HUES64 (cell line): ENCODE results near the gene GUCA1A.
"Not testable (repeated sequence)": the region's sequence is repeated elsewhere in the genome, so short reads cannot be mapped to it uniquely, and the experiment has no call there.

ENCODE experiments used
- H3K27ac ChIP-seq: 2 replicates; pipeline ENCODE4 v1.7.0; 2013; ENCODE audit warnings: low read depth, low read length, inconsistent platforms
- H3K27me3 ChIP-seq: 2 replicates; pipeline ENCODE4 v1.6.1; 2013; ENCODE audit warnings: mild to moderate bottlenecking, low read length; ENCODE audit not compliant: insufficient read depth
- H3K36me3 ChIP-seq: 2 replicates; pipeline ENCODE4 v1.6.1; 2013; ENCODE audit warnings: mild to moderate bottlenecking, low read length; ENCODE audit not compliant: insufficient read depth
- H3K4me1 ChIP-seq: 2 replicates; pipeline ENCODE4 v1.6.1; 2013; ENCODE audit warnings: mild to moderate bottlenecking, low read length, moderate library complexity; ENCODE audit not compliant: insufficient read depth
- H3K4me3 ChIP-seq: 2 replicates; pipeline ENCODE4 v1.5.1; 2013; ENCODE audit warnings: mild to moderate bottlenecking, low read length, moderate library complexity
- H3K9ac ChIP-seq: 2 replicates; pipeline ENCODE4 v1.6.1; 2013; ENCODE audit warnings: mild to moderate bottlenecking, low read depth, low read length
- H3K9me3 ChIP-seq: 2 replicates; pipeline ENCODE4 v1.6.1; 2013; ENCODE audit warnings: low read depth, low read length; ENCODE audit not compliant: insufficient read depth
- WGBS: fragments of 150-250, 120-280 bp; methylation state at CpG from one replicate; pipeline ENCODE4 v1.1.7; 2013; ENCODE audit warnings: missing lambda C conversion rate; 5-methylcytosine and 5-hydroxymethylcytosine counted together

The GUCA1A gene

GRCh38 chr6:42195415-42195814 is 22.3 kb downstream of the GUCA1A start:
- Histone ChIP-seq H3K9ac (no peak overlapping the region), H3K4me3 (no peak overlapping the region), H3K4me1 (peaks cover 14% of the 10 kb centered on the region), H3K9me3 (no peaks in the 10 kb centered on the region), H3K36me3 (no peaks in the 10 kb centered on the region), H3K27me3 (no peaks in the 10 kb centered on the region), H3K27ac (no peak overlapping the region)
- WGBS: 90% methylated on average over 3 of the region's 4 CpGs

GRCh38 chr6:42197555-42198362 is 24.6 kb downstream of the GUCA1A start:
- Histone ChIP-seq H3K4me3 (no peak overlapping the region), H3K27ac (no peak overlapping the region), H3K4me1 (peaks cover 14% of the 10 kb centered on the region), H3K27me3 (no peaks in the 10 kb centered on the region), H3K9ac (no peak overlapping the region), H3K36me3 (no peaks in the 10 kb centered on the region), H3K9me3 (no peaks in the 10 kb centered on the region)
- WGBS: 93% methylated on average over 13 of the region's 13 CpGs

GRCh38 chr6:42199106-42199981 is 26.2 kb downstream of the GUCA1A start:
- H3K9ac ChIP-seq: no peak overlapping the region
- no peaks in the 10 kb centered on the region for H3K27me3 ChIP-seq
- 0 out of 2 replicates have a peak, but pooled peaks cover 2% of the 10 kb centered on the region for H3K36me3 ChIP-seq
- no peaks in the 10 kb centered on the region for H3K4me1 ChIP-seq
- no peak overlapping the region for H3K4me3 ChIP-seq
- no peaks in the 10 kb centered on the region for H3K9me3 ChIP-seq
- H3K27ac ChIP-seq: no peak overlapping the region
- 94% methylated on average over 5 of the region's 5 CpGs for WGBS

DNA sequence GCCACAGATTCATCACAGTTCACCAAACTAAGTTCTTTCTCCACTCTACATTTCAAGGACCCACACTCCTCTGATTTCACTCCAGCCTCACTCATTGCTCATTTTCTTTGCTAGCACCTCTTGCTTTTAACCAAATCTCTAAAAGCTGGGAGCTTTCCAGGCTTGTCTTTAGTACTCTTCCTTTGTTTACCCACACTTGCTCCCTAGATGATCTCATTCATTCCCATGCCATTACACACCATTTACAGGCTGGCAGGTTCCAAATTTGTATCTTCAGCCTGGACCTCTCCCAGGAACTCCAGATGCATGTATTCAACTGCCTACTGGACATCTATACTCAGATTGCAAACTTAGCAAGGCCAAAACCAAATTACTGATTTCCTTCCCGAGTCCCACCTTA is 26.9 kb downstream of the GUCA1A start:
- Histone ChIP-seq H3K27ac (no peak overlapping the region), H3K27me3 (no peaks in the 10 kb centered on the region), H3K9ac (no peak overlapping the region), H3K4me3 (no peak overlapping the region), H3K36me3 (0 out of 2 replicates have a peak, but pooled peaks cover 4% of the 10 kb centered on the region), H3K4me1 (no peaks in the 10 kb centered on the region), H3K9me3 (no peaks in the 10 kb centered on the region)
- 91% methylated on average over 1 of the region's 1 CpG for WGBS

DNA sequence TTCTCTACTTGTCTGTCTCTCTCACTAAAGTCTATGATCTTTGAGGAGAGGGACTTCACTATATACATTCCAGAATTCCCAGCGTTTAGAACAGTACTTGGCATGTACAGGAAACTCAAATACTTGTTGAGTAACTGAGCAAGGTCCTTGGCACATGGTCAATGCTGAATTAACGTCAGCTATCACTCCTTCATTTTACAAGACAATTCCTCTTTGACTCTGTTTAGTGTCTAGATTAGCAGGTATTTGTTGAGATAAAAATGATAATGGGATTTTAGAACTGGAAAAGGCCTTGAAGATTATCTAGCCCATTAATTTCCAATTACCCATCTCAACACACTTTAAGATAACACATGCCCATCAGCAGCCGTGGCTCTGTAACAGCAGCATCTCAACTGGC is 28.2 kb downstream of the GUCA1A start:
- Histone ChIP-seq H3K4me1 (no peaks in the 10 kb centered on the region), H3K36me3 (peaks cover 12% of the 10 kb centered on the region; the same call in 1 of the 2 replicates), H3K27me3 (no peaks in the 10 kb centered on the region), H3K9me3 (no peaks in the 10 kb centered on the region), H3K9ac (no peak overlapping the region), H3K4me3 (no peak overlapping the region), H3K27ac (no peak overlapping the region)
- 92% methylated on average over 1 of the region's 3 CpGs for WGBS

DNA sequence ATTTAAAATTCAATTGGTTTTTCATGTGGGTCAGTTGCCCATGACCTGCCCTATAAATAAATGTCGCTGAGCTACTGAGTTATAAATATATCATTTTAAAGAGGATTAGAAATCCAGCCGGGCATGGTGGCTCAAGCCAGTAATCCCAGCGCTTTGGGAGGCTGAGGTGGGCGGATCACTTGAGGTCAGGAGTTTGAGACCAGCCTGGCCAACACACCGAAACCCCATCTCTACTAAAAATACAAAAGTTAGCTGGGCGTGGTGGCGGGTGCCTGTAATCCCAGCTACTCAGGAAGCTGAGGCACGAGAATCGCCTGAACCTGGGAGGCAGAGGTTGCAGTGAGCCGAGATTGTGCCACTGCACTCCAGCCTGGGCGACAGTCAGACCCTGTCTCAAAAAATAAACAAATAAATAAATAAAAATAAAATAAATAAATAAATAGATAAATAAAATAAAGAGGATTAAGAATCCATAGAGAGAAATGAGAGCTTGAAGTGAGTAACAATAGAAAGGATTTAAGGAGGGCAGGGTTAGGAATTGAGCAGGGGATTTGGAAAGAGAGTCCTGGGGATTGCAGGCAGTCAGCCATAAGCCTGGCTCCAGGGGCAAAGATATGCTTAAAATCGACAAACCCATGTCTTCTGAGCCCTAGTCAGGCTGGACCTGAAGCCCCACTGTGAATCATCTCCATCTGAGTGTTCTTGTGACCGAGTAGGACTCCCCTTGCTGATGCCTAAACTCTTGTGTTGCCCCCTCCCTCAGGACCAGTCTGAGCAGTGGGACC is 29.2 kb downstream of the GUCA1A start:
- H3K9ac ChIP-seq, H3K9me3 ChIP-seq, H3K4me1 ChIP-seq, H3K27ac ChIP-seq, H3K4me3 ChIP-seq, H3K27me3 ChIP-seq: not testable (repeated sequence)
- 90% methylated on average over 13 of the region's 13 CpGs for WGBS
- peaks cover 16% of the 10 kb centered on the region for H3K36me3 ChIP-seq

DNA sequence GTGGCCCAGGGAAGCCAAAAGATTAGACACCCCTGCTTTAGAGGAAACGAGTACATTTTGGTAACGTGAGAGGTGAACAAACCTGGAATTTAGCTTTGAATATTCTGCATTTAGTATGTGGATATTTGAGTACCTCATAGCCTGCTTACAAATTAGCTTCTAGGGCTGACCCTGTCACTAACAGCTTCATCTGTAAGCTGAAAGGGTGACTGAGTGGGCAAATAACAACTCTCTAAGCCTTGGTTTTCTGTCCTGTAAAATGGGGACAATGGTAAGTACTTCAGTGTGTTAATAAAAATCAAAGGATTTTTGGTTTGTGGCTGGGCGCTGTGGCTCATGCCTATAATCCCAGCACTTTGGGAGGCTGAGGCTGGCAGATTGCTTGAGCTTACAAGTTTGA is 30.0 kb downstream of the GUCA1A start:
- Histone ChIP-seq H3K27me3 (no peaks in the 10 kb centered on the region), H3K36me3 (peaks cover 21% of the 10 kb centered on the region), H3K9me3 (no peaks in the 10 kb centered on the region), H3K4me1 (no peaks in the 10 kb centered on the region), H3K4me3 (no peak overlapping the region), H3K9ac (no peak overlapping the region), H3K27ac (no peak overlapping the region)
- 94% methylated on average over 3 of the region's 3 CpGs for WGBS

GRCh38 chr6:42204768-42205282 is 31.7 kb downstream of the GUCA1A start:
- Histone ChIP-seq H3K4me3 (no peak overlapping the region), H3K9ac (no peak overlapping the region), H3K4me1 (no peaks in the 10 kb centered on the region), H3K27ac (no peak overlapping the region), H3K36me3 (peaks cover 38% of the 10 kb centered on the region), H3K9me3 (no peaks in the 10 kb centered on the region), H3K27me3 (no peaks in the 10 kb centered on the region)
- WGBS: 83% methylated on average over 4 of the region's 4 CpGs

- not testable (repeated sequence) for H3K4me3 ChIP-seq, H3K9me3 ChIP-seq, H3K4me1 ChIP-seq, H3K27ac ChIP-seq, H3K27me3 ChIP-seq, H3K9ac ChIP-seq
- H3K36me3 ChIP-seq: peaks cover 62% of the 10 kb centered on the region
- WGBS: 82% methylated on average over 2 of the region's 2 CpGs
These were observed 34.4 kb downstream of the GUCA1A start for GRCh38 chr6:42207559-42207958.

DNA sequence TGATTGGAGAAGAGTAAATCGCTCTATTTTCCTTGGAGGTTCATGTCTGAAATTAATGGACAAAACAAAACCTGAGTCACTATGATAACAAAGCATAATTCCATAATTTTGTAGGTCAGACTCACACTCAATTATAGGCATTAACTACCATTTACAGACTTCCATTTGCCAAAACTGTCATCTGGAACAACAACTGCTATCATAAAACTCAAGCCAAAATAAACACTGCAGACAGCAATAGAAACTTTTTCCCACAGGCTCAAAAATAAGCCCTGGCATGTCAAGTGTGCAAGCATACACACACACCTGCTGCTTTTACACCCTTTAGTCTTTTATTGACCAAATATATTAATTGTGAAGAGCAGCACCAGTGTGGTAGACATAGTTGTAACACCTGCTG is 37.4 kb downstream of the GUCA1A start:
- no peaks in the 10 kb centered on the region for H3K9me3 ChIP-seq
- no peaks in the 10 kb centered on the region for H3K27me3 ChIP-seq
- WGBS: no CpG with 5 or more reads among the region's 1 CpG
- peaks cover 71% of the 10 kb centered on the region for H3K36me3 ChIP-seq
- H3K9ac ChIP-seq: no peak overlapping the region
- peaks cover 4% of the 10 kb centered on the region; the same call in 1 of the 2 replicates for H3K4me1 ChIP-seq
- H3K4me3 ChIP-seq: no peak overlapping the region
- no peak overlapping the region for H3K27ac ChIP-seq
